SH-SY5Y (cell line): ENCODE measurements around the gene PTPRO.

ENCODE experiments used
- GATA2 ChIP-seq: IDR thresholded peaks from 2 replicates; pipeline ENCODE4 v1.6.1; 2011; ENCODE audit warnings: mild to moderate bottlenecking, low read depth, low read length
- GATA3 ChIP-seq: IDR thresholded peaks from 2 replicates; pipeline ENCODE4 v1.6.1; 2011; ENCODE audit warnings: low read depth, mild to moderate bottlenecking, low read length, moderate library complexity

DNA sequence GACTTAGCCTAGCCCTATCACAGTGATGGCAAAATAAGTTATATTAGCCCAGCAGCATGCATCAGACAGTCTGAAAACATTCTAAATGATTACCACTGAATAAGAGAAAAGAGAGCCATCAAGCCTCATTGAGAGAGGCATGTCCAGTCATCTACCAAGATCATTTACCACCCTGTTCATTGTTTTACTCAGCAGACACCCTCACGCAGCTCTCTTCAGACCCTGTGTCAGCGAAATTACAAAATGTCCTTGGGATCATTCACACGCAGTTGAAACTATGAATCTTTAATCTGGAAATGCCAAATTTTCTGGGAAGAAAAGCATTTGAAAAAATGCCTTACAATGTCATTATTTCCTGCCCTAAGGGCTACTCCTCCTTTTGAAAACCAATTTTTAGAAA lies 89.5 kb downstream of the PTPRO start:
- TF ChIP-seq GATA3: no peak
- TF ChIP-seq GATA2: no peak
